Hepatocyte (in vitro differentiated cells): ENCODE data around the gene RAPGEF6. TPM values are rescaled to one million over a fixed set of nuclear protein-coding genes. Genes with fewer than 3 reads are reported as not detected.

ENCODE experiments used
- DNase-seq: peaks from one replicate; pipeline ENCODE4 v3.0.0-alpha.2; 2016; ENCODE audit warnings: low spot score
- H2AFZ ChIP-seq: fragments of 200-600 bp; sonication (generic); 2 replicates; pipeline ENCODE4 v1.6.0; 2016; ENCODE audit warnings: antibody characterized with exemption, mild to moderate bottlenecking
- H3K27ac ChIP-seq: fragments of 200-600 bp; sonication (generic); 2 replicates; pipeline ENCODE4 v1.5.1; 2016; ENCODE audit warnings: mild to moderate bottlenecking
- H3K27me3 ChIP-seq: fragments of 200-600 bp; sonication (generic); 2 replicates; pipeline ENCODE4 v1.6.1; 2016
- H3K36me3 ChIP-seq: fragments of 200-600 bp; sonication (generic); replicated peaks from 2 replicates; pipeline ENCODE4 v1.5.1; 2016; ENCODE audit warnings: low read depth; ENCODE audit not compliant: insufficient read depth
- H3K4me1 ChIP-seq: fragments of 200-600 bp; sonication (generic); 2 replicates; pipeline ENCODE4 v1.5.1; 2016; ENCODE audit warnings: mild to moderate bottlenecking, moderate library complexity; ENCODE audit not compliant: insufficient read depth
- H3K4me2 ChIP-seq: fragments of 200-600 bp; sonication (generic); 2 replicates; pipeline ENCODE4 v1.6.0; 2016
- H3K4me3 ChIP-seq: fragments of 200-600 bp; sonication (generic); 2 replicates; pipeline ENCODE4 v1.5.1; 2016; ENCODE audit warnings: mild to moderate bottlenecking
- H3K79me2 ChIP-seq: fragments of 200-600 bp; sonication (generic); 2 replicates; pipeline ENCODE4 v1.6.0; 2017; ENCODE audit warnings: mild to moderate bottlenecking
- H3K9me2 ChIP-seq: fragments of 200-600 bp; sonication (generic); replicated peaks from 2 replicates; pipeline ENCODE4 v1.6.0; 2017; ENCODE audit warnings: mild to moderate bottlenecking; ENCODE audit not compliant: insufficient read depth
- H3K9me3 ChIP-seq: fragments of 200-600 bp; sonication (generic); 2 replicates; pipeline ENCODE4 v1.5.1; 2016; ENCODE audit warnings: low read depth, mild to moderate bottlenecking
- H4K20me1 ChIP-seq: fragments of 200-600 bp; sonication (generic); 2 replicates; pipeline ENCODE4 v1.6.0; 2016; ENCODE audit warnings: mild to moderate bottlenecking; ENCODE audit not compliant: insufficient read depth, poor library complexity, severe bottlenecking
- CTCF ChIP-seq: fragments of 200-600 bp; sonication (generic); IDR thresholded peaks from 2 replicates; pipeline ENCODE4 v1.5.1; 2016; ENCODE audit warnings: antibody characterized with exemption, mild to moderate bottlenecking; ENCODE audit not compliant: poor library complexity
- EZH2 ChIP-seq: fragments of 200-600 bp; sonication (generic); IDR thresholded peaks from 2 replicates; pipeline ENCODE4 v1.6.1; 2016; ENCODE audit warnings: antibody characterized with exemption, mild to moderate bottlenecking, borderline replicate concordance
- EZH2phosphoT487 ChIP-seq: fragments of 200-600 bp; sonication (generic); IDR thresholded peaks from one replicate; pipeline ENCODE4 v1.6.1; 2018; ENCODE audit warnings: antibody characterized with exemption, mild to moderate bottlenecking, low read depth, moderate library complexity; ENCODE audit not compliant: unreplicated experiment, severe bottlenecking
- WGBS: methylation state at CpG from one replicate; pipeline ENCODE4 v1.1.6; 2016; ENCODE audit warnings: low lambda C conversion rate; ENCODE audit errors: missing lambda C conversion rate; 5-methylcytosine and 5-hydroxymethylcytosine counted together
- polyA plus RNA-seq: library from polyadenylated mRNA; unstranded; fragments of >200 nt; fragmentation: Nextera tagmentation; extraction: Ambion mirVana; gene quantifications from 2 replicates; pipeline ENCODE4 v1.2.1, GENCODE V29; 2016
- total RNA-seq: library from RNA; depleted of rRNA; stranded (reverse); fragments of >200 nt; gene quantifications from 2 replicates; pipeline ENCODE4 v1.2.3, GENCODE V29; 2014

Gene RAPGEF6
- total and polyA plus RNA-seq, 2 experiments from 2014 or later: 4.7 to 13.3 TPM

- 81% methylated on average over 1 of the region's 1 CpG for WGBS
- no peak overlapping the region for H3K4me3 ChIP-seq
- H3K4me1 ChIP-seq: no peaks in the 10 kb centered on the region
- no peaks in the 10 kb centered on the region for H3K36me3 ChIP-seq
- no peaks in the 10 kb centered on the region for H4K20me1 ChIP-seq
- no peak overlapping the region for H3K4me2 ChIP-seq
- H3K9me2 ChIP-seq: no peaks in the 10 kb centered on the region
- no peak for TF ChIP-seq EZH2phosphoT487
- no peak for TF ChIP-seq EZH2
- no peaks in the 10 kb centered on the region for H3K27me3 ChIP-seq
- DNase-seq: no peak
- H3K27ac ChIP-seq: no peak overlapping the region
- no peaks in the 10 kb centered on the region for H3K79me2 ChIP-seq
- H2AFZ ChIP-seq: no peak overlapping the region
- no peaks in the 10 kb centered on the region for H3K9me3 ChIP-seq
Measured at GRCh38 chr5:131481569-131481968, 153.5 kb downstream of the RAPGEF6 start.

DNA sequence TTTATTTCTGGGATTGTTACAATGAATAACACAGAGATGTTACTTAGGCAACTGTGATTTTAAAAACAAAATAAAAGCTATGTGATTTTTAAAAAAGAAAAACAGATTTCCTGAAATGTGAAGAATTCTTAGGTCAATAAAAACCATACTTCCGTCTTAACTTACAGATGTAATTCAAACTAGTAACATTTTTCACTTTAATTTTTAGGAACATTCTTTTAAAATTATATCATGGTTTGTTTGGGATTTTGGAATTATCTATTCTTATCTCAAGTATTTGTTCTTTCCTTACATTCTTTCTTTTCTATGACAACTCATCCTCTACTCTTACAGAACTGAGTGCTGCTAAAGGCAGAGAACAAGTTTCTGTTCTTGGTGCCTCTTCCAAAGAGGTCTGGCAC lies 159.5 kb downstream of the RAPGEF6 start:
- H3K27me3 ChIP-seq: no peaks in the 10 kb centered on the region
- H3K9me3 ChIP-seq: no peaks in the 10 kb centered on the region
- no peak overlapping the region for H3K4me2 ChIP-seq
- no peak for DNase-seq
- no peak overlapping the region for H3K4me3 ChIP-seq
- H3K4me1 ChIP-seq: no peaks in the 10 kb centered on the region
- H3K79me2 ChIP-seq: no peaks in the 10 kb centered on the region
- no peaks in the 10 kb centered on the region for H4K20me1 ChIP-seq
- no peak overlapping the region for H3K27ac ChIP-seq
- 90% methylated on average over 1 of the region's 1 CpG for WGBS
- H3K36me3 ChIP-seq: no peaks in the 10 kb centered on the region
- TF ChIP-seq EZH2phosphoT487: no peak
- TF ChIP-seq EZH2: no peak
- TF ChIP-seq CTCF: no peak
- H2AFZ ChIP-seq: no peak overlapping the region
- no peaks in the 10 kb centered on the region for H3K9me2 ChIP-seq

- no peak for TF ChIP-seq CTCF
- TF ChIP-seq EZH2phosphoT487: no peak
- TF ChIP-seq EZH2: no peak
Measured at GRCh38 chr5:131473731-131474130, 161.3 kb downstream of the RAPGEF6 start.

GRCh38 chr5:131466171-131466766 lies 168.8 kb downstream of the RAPGEF6 start:
- no peaks in the 10 kb centered on the region for H3K4me1 ChIP-seq
- H3K27ac ChIP-seq: no peak overlapping the region
- no peaks in the 10 kb centered on the region for H3K9me2 ChIP-seq
- no peak for DNase-seq
- H3K27me3 ChIP-seq: no peaks in the 10 kb centered on the region
- WGBS: 94% methylated on average over 3 of the region's 3 CpGs
- no peak overlapping the region for H2AFZ ChIP-seq
- no peaks in the 10 kb centered on the region for H3K79me2 ChIP-seq
- H4K20me1 ChIP-seq: no peaks in the 10 kb centered on the region
- H3K9me3 ChIP-seq: no peaks in the 10 kb centered on the region
- TF ChIP-seq CTCF (no peak), EZH2 (no peak), EZH2phosphoT487 (no peak)
- no peak overlapping the region for H3K4me2 ChIP-seq
- H3K36me3 ChIP-seq: no peaks in the 10 kb centered on the region
- H3K4me3 ChIP-seq: no peak overlapping the region

More at GRCh38 chr5:131473731-131474130, 161.3 kb downstream of the RAPGEF6 start:
- H3K36me3 ChIP-seq: no peaks in the 10 kb centered on the region
- H3K4me2 ChIP-seq: no peak overlapping the region
- H3K79me2 ChIP-seq: no peaks in the 10 kb centered on the region
- 90% methylated on average over 3 of the region's 3 CpGs for WGBS
- H3K27me3 ChIP-seq: no peaks in the 10 kb centered on the region
- H3K27ac ChIP-seq: no peak overlapping the region
- DNase-seq: no peak
- H3K4me1 ChIP-seq: no peaks in the 10 kb centered on the region
- H2AFZ ChIP-seq: no peak overlapping the region
- no peak overlapping the region for H3K4me3 ChIP-seq
- no peaks in the 10 kb centered on the region for H3K9me3 ChIP-seq
- H4K20me1 ChIP-seq: no peaks in the 10 kb centered on the region
- H3K9me2 ChIP-seq: no peaks in the 10 kb centered on the region
